ENCODE results near the gene NTRK3. TPM values are rescaled to one million over a fixed set of nuclear protein-coding genes. Genes with fewer than 3 reads are reported as not detected.

The NTRK3 gene
- total and polyA plus RNA-seq, 8 donors = 0.13 to 1.1 (median 0.60) TPM

GRCh38 chr15:87829332-87830050 is 427.0 kb downstream of the NTRK3 start:
- H3K27ac ChIP-seq = no peak overlapping the region
- H3K27me3 ChIP-seq = no peaks in the 10 kb centered on the region
- no peak for DNase-seq
- H3K4me1 ChIP-seq = no peaks in the 10 kb centered on the region
- TF ChIP-seq, protein P1, sequence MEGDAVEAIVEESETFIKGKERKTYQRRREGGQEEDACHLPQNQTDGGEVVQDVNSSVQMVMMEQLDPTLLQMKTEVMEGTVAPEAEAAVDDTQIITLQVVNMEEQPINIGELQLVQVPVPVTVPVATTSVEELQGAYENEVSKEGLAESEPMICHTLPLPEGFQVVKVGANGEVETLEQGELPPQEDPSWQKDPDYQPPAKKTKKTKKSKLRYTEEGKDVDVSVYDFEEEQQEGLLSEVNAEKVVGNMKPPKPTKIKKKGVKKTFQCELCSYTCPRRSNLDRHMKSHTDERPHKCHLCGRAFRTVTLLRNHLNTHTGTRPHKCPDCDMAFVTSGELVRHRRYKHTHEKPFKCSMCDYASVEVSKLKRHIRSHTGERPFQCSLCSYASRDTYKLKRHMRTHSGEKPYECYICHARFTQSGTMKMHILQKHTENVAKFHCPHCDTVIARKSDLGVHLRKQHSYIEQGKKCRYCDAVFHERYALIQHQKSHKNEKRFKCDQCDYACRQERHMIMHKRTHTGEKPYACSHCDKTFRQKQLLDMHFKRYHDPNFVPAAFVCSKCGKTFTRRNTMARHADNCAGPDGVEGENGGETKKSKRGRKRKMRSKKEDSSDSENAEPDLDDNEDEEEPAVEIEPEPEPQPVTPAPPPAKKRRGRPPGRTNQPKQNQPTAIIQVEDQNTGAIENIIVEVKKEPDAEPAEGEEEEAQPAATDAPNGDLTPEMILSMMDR (IDR thresholded peaks at IDR 0.05) = no peak
- no peak for FAIRE-seq
- ATAC-seq = no peak
- intact Hi-C loops (cut with DNase I) = no loop called here
- H3K9me3 ChIP-seq = no peaks in the 10 kb centered on the region
- 43 to 51% methylated on average over 4 of the region's 4 CpGs for WGBS, 2 donors
- no peaks in the 10 kb centered on the region for H3K36me3 ChIP-seq
- H3K4me3 ChIP-seq = no peak overlapping the region

DNA sequence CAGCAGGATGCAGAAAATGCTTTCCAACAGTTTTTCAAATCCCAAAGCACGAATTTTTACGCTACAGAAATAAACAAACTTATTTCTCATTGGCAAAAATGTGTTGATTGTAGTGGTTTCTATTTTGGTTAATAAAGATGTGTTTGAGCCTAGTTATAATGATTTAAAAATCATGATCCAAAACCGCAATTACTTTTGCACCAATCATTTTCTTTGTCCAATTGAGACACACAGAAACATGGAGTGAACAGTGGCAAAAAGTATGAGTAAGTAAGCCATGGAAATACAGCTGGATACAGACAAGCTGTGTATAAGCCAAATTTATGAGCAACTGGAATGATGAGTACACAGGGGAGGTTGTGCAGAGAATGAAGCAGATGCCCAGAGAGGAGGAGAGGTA is 427.9 kb downstream of the NTRK3 start:
- H3K4me3 ChIP-seq = no peak overlapping the region
- 35 to 48% methylated on average over 3 of the region's 3 CpGs for WGBS, 2 donors
- no peaks in the 10 kb centered on the region for H3K9me3 ChIP-seq
- ATAC-seq (no peak), DNase-seq (no peak), FAIRE-seq (no peak)
- H3K4me1 ChIP-seq = no peaks in the 10 kb centered on the region
- intact Hi-C loops (cut with DNase I) = no loop called here
- H3K36me3 ChIP-seq = no peaks in the 10 kb centered on the region
- no peaks in the 10 kb centered on the region for H3K27me3 ChIP-seq
- TF ChIP-seq, protein P1 (IDR thresholded peaks at IDR 0.05) = no peak
- no peak overlapping the region for H3K27ac ChIP-seq

GRCh38 chr15:87827131-87827530 is 429.4 kb downstream of the NTRK3 start:
- 58 to 62% methylated on average over 3 of the region's 3 CpGs for WGBS, 2 donors
- H3K27me3 ChIP-seq = no peaks in the 10 kb centered on the region
- ATAC-seq (no peak), FAIRE-seq (no peak), DNase-seq (no peak)
- H3K9me3 ChIP-seq = no peaks in the 10 kb centered on the region
- H3K4me3 ChIP-seq = no peak overlapping the region
- intact Hi-C loops (cut with DNase I) = no loop called here
- TF ChIP-seq, protein P1 (IDR thresholded peaks at IDR 0.05) = no peak
- no peaks in the 10 kb centered on the region for H3K4me1 ChIP-seq
- H3K27ac ChIP-seq = no peak overlapping the region
- no peaks in the 10 kb centered on the region for H3K36me3 ChIP-seq

DNA sequence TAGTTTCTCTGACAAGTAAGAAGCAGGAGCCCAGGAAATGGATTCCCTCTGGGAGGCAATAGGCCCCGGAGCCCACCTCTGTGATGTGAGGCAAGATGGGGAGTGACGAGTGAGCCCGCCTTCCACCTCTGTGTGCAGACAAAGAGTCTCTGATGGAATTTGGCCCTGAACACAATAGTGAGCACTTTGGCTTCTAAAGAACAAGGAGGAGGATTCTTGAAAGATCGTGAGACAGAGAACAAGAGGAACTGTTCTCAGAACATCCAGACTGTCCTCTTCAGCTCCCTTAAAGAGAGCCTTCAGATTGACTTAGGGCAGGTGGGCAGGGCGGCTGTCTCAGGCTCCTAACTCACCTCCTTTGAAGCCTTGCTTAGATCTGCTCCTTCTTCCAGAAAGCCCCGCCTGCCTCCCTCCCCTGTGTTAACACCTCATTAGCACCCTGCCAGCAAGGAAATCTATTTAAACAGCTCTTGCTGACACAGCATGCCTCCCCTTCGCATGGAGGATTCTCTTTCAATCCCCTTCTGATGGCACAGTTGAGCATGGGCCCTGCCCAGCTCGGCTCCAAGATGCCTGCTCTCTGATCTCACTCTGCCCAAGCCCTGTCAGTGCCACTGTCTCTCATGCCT is 430.3 kb downstream of the NTRK3 start:
- Histone ChIP-seq H3K27ac (no peak overlapping the region), H3K36me3 (no peaks in the 10 kb centered on the region), H3K9me3 (no peaks in the 10 kb centered on the region), H3K4me3 (no peak overlapping the region), H3K27me3 (no peaks in the 10 kb centered on the region), H3K4me1 (no peaks in the 10 kb centered on the region)
- 24 to 26% methylated on average over 8 of the region's 8 CpGs for WGBS, 2 donors
- DNase-seq (no peak), ATAC-seq (no peak), FAIRE-seq (no peak)
- intact Hi-C loops (cut with DNase I) = no loop called here
- TF ChIP-seq, protein P1 (IDR thresholded peaks at IDR 0.05) = no peak

DNA sequence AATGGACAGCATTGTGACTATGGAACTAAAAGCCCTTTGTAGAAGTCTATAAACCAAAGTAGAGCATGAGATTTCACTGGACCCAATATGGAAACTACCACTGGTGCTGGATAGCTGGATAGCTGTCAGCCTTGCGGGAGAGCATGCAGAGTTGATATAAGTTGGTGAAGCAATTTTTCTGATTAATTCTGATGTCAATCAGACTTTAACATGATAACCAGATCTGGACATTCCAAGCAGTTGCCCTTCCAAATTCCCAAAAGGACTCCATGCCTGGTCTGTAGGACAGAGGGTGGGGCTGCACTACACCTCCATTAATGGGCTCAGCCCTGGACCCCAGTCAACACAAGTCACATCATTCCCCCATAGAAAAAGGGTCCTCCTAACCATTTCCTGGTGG is 437.8 kb downstream of the NTRK3 start:
- no peak for DNase-seq
- H3K27me3 ChIP-seq = no peaks in the 10 kb centered on the region
- FAIRE-seq = no peak
- TF ChIP-seq, protein P1 (IDR thresholded peaks at IDR 0.05) = no peak
- ATAC-seq = no peak
- 93 to 95% methylated on average over 1 of the region's 1 CpG for WGBS, 2 donors
- H3K4me3 ChIP-seq = no peak overlapping the region
- H3K4me1 ChIP-seq = no peaks in the 10 kb centered on the region
- H3K36me3 ChIP-seq = no peaks in the 10 kb centered on the region
- H3K27ac ChIP-seq = no peak overlapping the region
- H3K9me3 ChIP-seq = no peaks in the 10 kb centered on the region
- intact Hi-C loops (cut with DNase I) = no loop called here
